Vagina (tissue), 2 donors: ENCODE results near the gene GLMP. TPM values are rescaled to one million over a fixed set of nuclear protein-coding genes. Genes with fewer than 3 reads are reported as not detected.

Experiments
- DNase-seq, 2 donors: peaks; one replicate each; pipeline ENCODE4 v3.0.0-alpha.2; 2017; ENCODE audit errors: extremely low spot score in 2 of 2
- H3K27ac ChIP-seq: fragments of 200-600 bp; sonication (generic); one replicate; pipeline ENCODE4 v1.5.1; 2019
- H3K27me3 ChIP-seq: fragments of 200-600 bp; sonication (generic); one replicate; pipeline ENCODE4 v1.5.1; 2019
- H3K36me3 ChIP-seq, 2 donors: fragments of 200-600 bp; sonication (generic); one replicate each; pipeline ENCODE4 v1.5.1; 2017 to 2019
- H3K4me1 ChIP-seq: fragments of 200-600 bp; sonication (generic); one replicate; pipeline ENCODE4 v1.5.1; 2019
- H3K4me3 ChIP-seq, 2 donors: fragments of 200-600 bp; sonication (generic); 1 replicate in 1 of 2; 2 replicates in 1 of 2; pipeline ENCODE4 v1.5.1; 2016 to 2019
- H3K9me3 ChIP-seq: fragments of 200-600 bp; sonication (generic); one replicate; pipeline ENCODE4 v1.5.1; 2019
- CTCF ChIP-seq, 3 experiments: fragments of 450-650 bp in 2 of 3; fragments of 200-600 bp in 1 of 3; sonication (generic) in 1 of 3; IDR thresholded peaks; one replicate each; pipeline ENCODE4 v1.5.1; 2017 to 2019; ENCODE audit warnings: antibody characterized with exemption in 3 of 3, mild to moderate bottlenecking in 2 of 3, moderate library complexity in 2 of 3
- POLR2A ChIP-seq, 2 donors: fragments of 450-650 bp; IDR thresholded peaks; one replicate each; pipeline ENCODE4 v1.6.1; 2017; ENCODE audit warnings: antibody characterized with exemption in 2 of 2, mild to moderate bottlenecking in 2 of 2, moderate library complexity in 2 of 2
- POLR2AphosphoS5 ChIP-seq, 2 donors: sonication (generic); formaldehyde crosslinking; IDR thresholded peaks; one replicate each; pipeline ENCODE4 v1.9.0; 2017; ENCODE audit warnings: antibody characterized with exemption in 2 of 2, mild to moderate bottlenecking in 2 of 2, low read depth in 1 of 2; ENCODE audit not compliant: insufficient read depth in 1 of 2
- intact Hi-C: fragments of 100-400 bp; cut with DNase I; formaldehyde crosslinking; loops from one replicate; pipeline ENCODE4 v1.15.1; 2023
- total RNA-seq: library from RNA; depleted of rRNA; stranded (reverse); fragments of >200 nt; gene quantifications from one replicate; pipeline ENCODE4 v1.2.3, GENCODE V29; 2016

GLMP gene
- total RNA-seq, 1 donor from 2014 or later = 36.1 TPM

- no peaks in the 10 kb centered on the region for H3K27me3 ChIP-seq
- intact Hi-C loops = no loop called here
- H3K27ac ChIP-seq = no peak overlapping the region
- H3K4me3 ChIP-seq = no peak overlapping the region
- DNase-seq = no peak
- TF ChIP-seq POLR2AphosphoS5 (IDR thresholded peaks at IDR 0.05; ENCODE audit: insufficient read depth in 1 of 2, low read depth in 1 of 2) = no peak
- TF ChIP-seq CTCF (IDR thresholded peaks at IDR 0.05) = no peak
- TF ChIP-seq POLR2A (IDR thresholded peaks at IDR 0.05) = no peak
- H3K4me1 ChIP-seq = peaks cover 22% of the 10 kb centered on the region
- H3K36me3 ChIP-seq = peaks cover 0 to 69% of the 10 kb centered on the region in 2 donors
- no peaks in the 10 kb centered on the region for H3K9me3 ChIP-seq
These were observed 18.5 kb downstream of the GLMP start for GRCh38 chr1:156276966-156277381.

- TF ChIP-seq CTCF (IDR thresholded peaks at IDR 0.05) = no peak
- no peak for TF ChIP-seq POLR2A (IDR thresholded peaks at IDR 0.05)
- no peak for TF ChIP-seq POLR2AphosphoS5 (IDR thresholded peaks at IDR 0.05; ENCODE audit: insufficient read depth in 1 of 2, low read depth in 1 of 2)
- H3K4me3 ChIP-seq = no peak overlapping the region
- H3K9me3 ChIP-seq = no peaks in the 10 kb centered on the region
- no peaks in the 10 kb centered on the region for H3K27me3 ChIP-seq
- intact Hi-C loops = no loop called here
- DNase-seq = no peak
- peaks cover 17% of the 10 kb centered on the region for H3K4me1 ChIP-seq
- no peak overlapping the region for H3K27ac ChIP-seq
- peaks cover 0 to 73% of the 10 kb centered on the region in 2 donors for H3K36me3 ChIP-seq
These were observed 18.9 kb downstream of the GLMP start for GRCh38 chr1:156276532-156276931.

GRCh38 chr1:156270314-156270713, 25.2 kb downstream of the GLMP start:
- Histone ChIP-seq H3K9me3 (no peaks in the 10 kb centered on the region), H3K4me1 (no peaks in the 10 kb centered on the region), H3K36me3 (peaks cover 0 to 79% of the 10 kb centered on the region in 2 donors), H3K27ac (no peak overlapping the region), H3K27me3 (no peaks in the 10 kb centered on the region), H3K4me3 (no peak overlapping the region)
- no peak for DNase-seq
- no peak for TF ChIP-seq POLR2AphosphoS5 (IDR thresholded peaks at IDR 0.05; ENCODE audit: insufficient read depth in 1 of 2, low read depth in 1 of 2)
- no peak for TF ChIP-seq CTCF (IDR thresholded peaks at IDR 0.05)
- TF ChIP-seq POLR2A (IDR thresholded peaks at IDR 0.05) = no peak
- intact Hi-C loops = no loop called here

GRCh38 chr1:156268336-156268735, 27.1 kb downstream of the GLMP start:
- TF ChIP-seq POLR2AphosphoS5 (IDR thresholded peaks at IDR 0.05; ENCODE audit: insufficient read depth in 1 of 2, low read depth in 1 of 2) (no peak), POLR2A (IDR thresholded peaks at IDR 0.05) (no peak), CTCF (IDR thresholded peaks at IDR 0.05) (no peak)
- intact Hi-C loops = no loop called here
- Histone ChIP-seq H3K27ac (no peak overlapping the region), H3K9me3 (no peaks in the 10 kb centered on the region), H3K4me3 (no peak overlapping the region), H3K36me3 (peaks cover 0 to 74% of the 10 kb centered on the region in 2 donors), H3K27me3 (no peaks in the 10 kb centered on the region), H3K4me1 (no peaks in the 10 kb centered on the region)
- DNase-seq = no peak

GRCh38 chr1:156266051-156266450, 29.4 kb downstream of the GLMP start:
- no peak for TF ChIP-seq POLR2A (IDR thresholded peaks at IDR 0.05)
- no peak for TF ChIP-seq CTCF (IDR thresholded peaks at IDR 0.05)
- TF ChIP-seq POLR2AphosphoS5 (IDR thresholded peaks at IDR 0.05; ENCODE audit: insufficient read depth in 1 of 2, low read depth in 1 of 2) = no peak

More at GRCh38 chr1:156266051-156266450, 29.4 kb downstream of the GLMP start:
- no peak for DNase-seq
- intact Hi-C loops = no loop called here
- Histone ChIP-seq H3K36me3 (peaks cover 3 to 68% of the 10 kb centered on the region in 2 donors), H3K9me3 (no peaks in the 10 kb centered on the region), H3K4me3 (no peak overlapping the region), H3K27ac (no peak overlapping the region), H3K27me3 (no peaks in the 10 kb centered on the region), H3K4me1 (no peaks in the 10 kb centered on the region)
